Measurements from ENCODE around the gene PKIB.
A peak's percentile ranks its signal among the peaks of the same experiment; 100 is the strongest.

GRCh38 chr6:122726649-122727048 lies 116.4 kb downstream of the PKIB start:
- TF ChIP-seq, protein P1, sequence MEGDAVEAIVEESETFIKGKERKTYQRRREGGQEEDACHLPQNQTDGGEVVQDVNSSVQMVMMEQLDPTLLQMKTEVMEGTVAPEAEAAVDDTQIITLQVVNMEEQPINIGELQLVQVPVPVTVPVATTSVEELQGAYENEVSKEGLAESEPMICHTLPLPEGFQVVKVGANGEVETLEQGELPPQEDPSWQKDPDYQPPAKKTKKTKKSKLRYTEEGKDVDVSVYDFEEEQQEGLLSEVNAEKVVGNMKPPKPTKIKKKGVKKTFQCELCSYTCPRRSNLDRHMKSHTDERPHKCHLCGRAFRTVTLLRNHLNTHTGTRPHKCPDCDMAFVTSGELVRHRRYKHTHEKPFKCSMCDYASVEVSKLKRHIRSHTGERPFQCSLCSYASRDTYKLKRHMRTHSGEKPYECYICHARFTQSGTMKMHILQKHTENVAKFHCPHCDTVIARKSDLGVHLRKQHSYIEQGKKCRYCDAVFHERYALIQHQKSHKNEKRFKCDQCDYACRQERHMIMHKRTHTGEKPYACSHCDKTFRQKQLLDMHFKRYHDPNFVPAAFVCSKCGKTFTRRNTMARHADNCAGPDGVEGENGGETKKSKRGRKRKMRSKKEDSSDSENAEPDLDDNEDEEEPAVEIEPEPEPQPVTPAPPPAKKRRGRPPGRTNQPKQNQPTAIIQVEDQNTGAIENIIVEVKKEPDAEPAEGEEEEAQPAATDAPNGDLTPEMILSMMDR (IDR thresholded peaks at IDR 0.05; ENCODE audit: extremely low read depth in 1 of 2, insufficient read depth in 1 of 2, low read depth in 1 of 2, low read length in 2 of 2), result peak; percentile 22 to 60
- TF ChIP-seq EZH2 (IDR thresholded peaks at IDR 0.05; ENCODE audit: borderline replicate concordance, low read depth, low read length, severe bottlenecking) (no peak), POLR2A (IDR thresholded peaks at IDR 0.05; ENCODE audit: low read depth, low read length) (no peak), POLR2AphosphoS5 (IDR thresholded peaks at IDR 0.05; ENCODE audit: insufficient read depth, low read depth, low read length) (no peak), FOS (IDR thresholded peaks at IDR 0.05; ENCODE audit: borderline replicate concordance, insufficient read depth, low read length) (no peak)

Data from endothelial cell of umbilical vein (primary cell).